ENCODE data around the gene DNAJB9. TPM values are rescaled to one million over a fixed set of nuclear protein-coding genes. Genes with fewer than 3 reads are reported as not detected.

DNAJB9 gene
- total and polyA plus RNA-seq, 9 of the 15 experiments (the other 6 are each of a cell fraction or from before 2014, with no cell fraction given): 4.3 to 34.2 (median 9.6) TPM

DNA sequence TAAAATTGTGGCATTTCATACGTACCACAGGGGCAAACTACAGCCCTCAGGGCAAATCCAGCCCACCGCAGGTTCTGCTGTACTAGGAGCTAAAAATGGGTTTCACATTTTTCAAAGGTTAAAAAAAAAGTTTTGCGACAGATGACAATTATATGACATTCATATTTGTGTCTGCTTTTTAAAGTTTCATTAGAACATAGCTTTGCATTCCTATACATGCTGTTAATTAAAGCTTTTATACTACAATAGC lies 43.0 kb upstream of the DNAJB9 start (continued):
- TF ChIP-seq ZBTB33 (CRISPR knock-in tag; IDR thresholded peaks at IDR 0.05): no peak
- TF ChIP-seq ZFP1 (CRISPR knock-in tag; IDR thresholded peaks at IDR 0.05): peak; percentile 12; the same call in 1 of the 2 replicates
- TF ChIP-seq SAP30 (IDR thresholded peaks at IDR 0.05; ENCODE audit: borderline replicate concordance, insufficient read depth, low read depth, low read length, poor library complexity, severe bottlenecking): no peak
- TF ChIP-seq ZNF407 (IDR thresholded peaks at IDR 0.05; ENCODE audit: low read depth): no peak
- no peak for TF ChIP-seq DACH1 (IDR thresholded peaks at IDR 0.05; ENCODE audit: partially characterized antibody)
- no peak for TF ChIP-seq ZNF76 (CRISPR knock-in tag; IDR thresholded peaks at IDR 0.05; ENCODE audit: borderline replicate concordance)
- TF ChIP-seq ZNF592 (IDR thresholded peaks at IDR 0.05): 0 out of 2 replicates have a peak, but pooled peaks have one; percentile 67
- TF ChIP-seq DDX20 (tag; IDR thresholded peaks at IDR 0.05; ENCODE audit: low read depth): peak; percentile 22; the same call in 1 of the 2 replicates
- TF ChIP-seq, protein P1, sequence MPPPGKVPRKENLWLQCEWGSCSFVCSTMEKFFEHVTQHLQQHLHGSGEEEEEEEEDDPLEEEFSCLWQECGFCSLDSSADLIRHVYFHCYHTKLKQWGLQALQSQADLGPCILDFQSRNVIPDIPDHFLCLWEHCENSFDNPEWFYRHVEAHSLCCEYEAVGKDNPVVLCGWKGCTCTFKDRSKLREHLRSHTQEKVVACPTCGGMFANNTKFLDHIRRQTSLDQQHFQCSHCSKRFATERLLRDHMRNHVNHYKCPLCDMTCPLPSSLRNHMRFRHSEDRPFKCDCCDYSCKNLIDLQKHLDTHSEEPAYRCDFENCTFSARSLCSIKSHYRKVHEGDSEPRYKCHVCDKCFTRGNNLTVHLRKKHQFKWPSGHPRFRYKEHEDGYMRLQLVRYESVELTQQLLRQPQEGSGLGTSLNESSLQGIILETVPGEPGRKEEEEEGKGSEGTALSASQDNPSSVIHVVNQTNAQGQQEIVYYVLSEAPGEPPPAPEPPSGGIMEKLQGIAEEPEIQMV (tag; conservative IDR thresholded peaks at IDR 0.05; ENCODE audit: low read depth): no peak
- no peak for TF ChIP-seq DIDO1 (tag; IDR thresholded peaks at IDR 0.05; ENCODE audit: low read depth)

Measured in K562 (cell line).